Activated B cell treated with CpG ODN at 0.5 μM for 24 hours (primary cell): Measurements from ENCODE around the gene CABLES1. TPM values are rescaled to one million over a fixed set of nuclear protein-coding genes. Genes with fewer than 3 reads are reported as not detected.

Experiments
- ATAC-seq: fragments of 200-7000 bp; cut with Tn5 transposase; one replicate; pipeline ENCODE4 v1.10.0; 2021; ENCODE audit warnings: low read depth, mild to moderate bottlenecking, moderate library complexity
- CTCF ChIA-PET: fragments of 350-600 bp; sonication (Branson Sonifier 250); formaldehyde crosslinking; loops from one replicate; lab custom pipeline; 2021; ENCODE audit warnings: antibody characterized with exemption; lab: Charles Lee
- POLR2A ChIA-PET: fragments of 350-600 bp; sonication (Branson Sonifier 250); formaldehyde crosslinking; loops from one replicate; lab custom pipeline; 2021; ENCODE audit warnings: antibody characterized with exemption; lab: Charles Lee
- DNase-seq: peaks from one replicate; pipeline ENCODE4 v3.0.0; 2022
- H3K27ac Mint-ChIP-seq: one replicate; pipeline ENCODE4 v1.8.0; 2020; ENCODE audit warnings: mixed read lengths
- H3K27me3 Mint-ChIP-seq: one replicate; pipeline ENCODE4 v1.8.0; 2021; ENCODE audit warnings: mixed read lengths
- H3K36me3 Mint-ChIP-seq: one replicate; pipeline ENCODE4 v1.8.0; 2021; ENCODE audit warnings: low read depth, mixed read lengths
- H3K4me1 Mint-ChIP-seq: one replicate; pipeline ENCODE4 v1.8.0; 2021; ENCODE audit warnings: mixed read lengths
- H3K4me3 Mint-ChIP-seq: one replicate; pipeline ENCODE4 v1.8.0; 2020; ENCODE audit warnings: mild to moderate bottlenecking, mixed read lengths
- H3K9me3 Mint-ChIP-seq: one replicate; pipeline ENCODE4 v1.8.0; 2020; ENCODE audit warnings: mixed read lengths
- intact Hi-C: fragments of 100-400 bp; cut with micrococcal nuclease; formaldehyde crosslinking; loops from one replicate; pipeline ENCODE4 v1.15.1; 2024
- total RNA-seq: library from RNA; stranded (reverse); gene quantifications from 2 replicates; pipeline ENCODE4 v1.2.3, GENCODE V29; 2022
- TF ChIP-seq, protein P1 (sequence below): fragments of 200-600 bp; IDR thresholded peaks from one replicate; pipeline ENCODE4 v1.8.0; 2022; ENCODE audit warnings: antibody characterized with exemption, mild to moderate bottlenecking

Gene CABLES1
- total RNA-seq, 1 donor from 2014 or later = 32.3 TPM

DNA sequence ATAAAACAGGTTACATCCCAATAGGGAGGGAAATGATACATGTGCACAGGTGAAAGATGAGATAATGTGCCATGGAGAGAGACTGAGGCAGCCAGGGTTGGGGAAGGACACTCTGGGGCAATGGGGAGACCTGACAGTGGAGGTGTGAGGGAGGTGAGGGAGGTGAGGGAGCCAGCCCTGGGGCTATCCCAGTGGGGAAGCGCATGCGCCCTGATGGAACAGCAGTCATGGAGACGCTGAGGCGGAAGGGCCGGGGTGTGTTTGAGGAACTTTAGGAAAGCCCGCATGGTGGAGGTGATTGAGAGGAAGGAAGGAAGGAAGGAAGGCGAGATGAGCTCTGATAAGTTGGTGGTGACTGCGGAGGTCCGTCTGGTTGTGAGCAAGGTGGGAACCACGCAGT lies 66.5 kb downstream of the CABLES1 start:
- Mint-ChIP-seq H3K9me3 (peaks cover 7% of the 10 kb centered on the region), H3K36me3 (peaks cover 11% of the 10 kb centered on the region), H3K4me1 (peaks cover 19% of the 10 kb centered on the region), H3K27ac (no peak overlapping the region), H3K27me3 (peaks cover 15% of the 10 kb centered on the region), H3K4me3 (no peak overlapping the region)
- POLR2A ChIA-PET = no interaction called here
- intact Hi-C loops = loop anchor here (2.0 kb wide), 1 partner anchor 13 kb away; no protein-coding TSS in a partner anchor
- CTCF ChIA-PET = no interaction called here
- ATAC-seq (no peak), DNase-seq (no peak)
- TF ChIP-seq, protein P1, sequence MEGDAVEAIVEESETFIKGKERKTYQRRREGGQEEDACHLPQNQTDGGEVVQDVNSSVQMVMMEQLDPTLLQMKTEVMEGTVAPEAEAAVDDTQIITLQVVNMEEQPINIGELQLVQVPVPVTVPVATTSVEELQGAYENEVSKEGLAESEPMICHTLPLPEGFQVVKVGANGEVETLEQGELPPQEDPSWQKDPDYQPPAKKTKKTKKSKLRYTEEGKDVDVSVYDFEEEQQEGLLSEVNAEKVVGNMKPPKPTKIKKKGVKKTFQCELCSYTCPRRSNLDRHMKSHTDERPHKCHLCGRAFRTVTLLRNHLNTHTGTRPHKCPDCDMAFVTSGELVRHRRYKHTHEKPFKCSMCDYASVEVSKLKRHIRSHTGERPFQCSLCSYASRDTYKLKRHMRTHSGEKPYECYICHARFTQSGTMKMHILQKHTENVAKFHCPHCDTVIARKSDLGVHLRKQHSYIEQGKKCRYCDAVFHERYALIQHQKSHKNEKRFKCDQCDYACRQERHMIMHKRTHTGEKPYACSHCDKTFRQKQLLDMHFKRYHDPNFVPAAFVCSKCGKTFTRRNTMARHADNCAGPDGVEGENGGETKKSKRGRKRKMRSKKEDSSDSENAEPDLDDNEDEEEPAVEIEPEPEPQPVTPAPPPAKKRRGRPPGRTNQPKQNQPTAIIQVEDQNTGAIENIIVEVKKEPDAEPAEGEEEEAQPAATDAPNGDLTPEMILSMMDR = no peak

DNA sequence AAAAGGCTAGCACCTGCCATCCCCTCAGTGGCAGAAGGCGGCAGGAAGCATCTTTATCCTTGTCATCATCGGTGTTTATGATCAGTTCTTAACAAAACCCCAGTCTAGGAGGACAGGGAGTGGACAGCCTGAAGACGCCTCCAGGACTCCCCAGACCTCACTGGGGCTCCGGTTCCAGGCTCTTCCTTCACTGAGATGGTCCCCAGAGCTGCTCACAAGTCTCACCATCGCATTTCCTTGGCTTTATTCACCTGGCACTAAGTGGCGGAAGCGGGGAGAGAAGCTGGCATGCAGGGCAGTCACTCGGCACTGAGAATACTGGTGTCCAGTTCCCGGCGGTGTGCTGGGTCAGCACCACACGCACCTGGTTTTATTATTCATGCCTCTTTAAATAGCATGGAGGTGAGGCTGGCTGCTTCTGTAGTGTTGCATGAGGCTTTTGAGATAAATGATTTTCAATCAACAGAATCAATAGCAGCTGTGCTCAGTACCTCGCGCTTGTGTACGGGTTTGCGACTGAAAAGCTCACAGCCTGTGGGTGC lies 68.7 kb downstream of the CABLES1 start:
- no peak for ATAC-seq
- intact Hi-C loops = loop anchor here (2.0 kb wide), 2 partner anchors 15 to 27 kb away; no protein-coding TSS in a partner anchor
- Mint-ChIP-seq H3K4me1 (peaks cover 19% of the 10 kb centered on the region), H3K4me3 (no peak overlapping the region), H3K27me3 (peaks cover 12% of the 10 kb centered on the region), H3K9me3 (peaks cover 9% of the 10 kb centered on the region), H3K36me3 (peaks cover 7% of the 10 kb centered on the region), H3K27ac (no peak overlapping the region)
- ChIA-PET POLR2A (interaction anchor here (0.6 to 1.7 kb wide), 4 partner anchors 20 to 127 kb away, joined by 3 to 10 read pairs (median 3); no protein-coding TSS in a partner anchor), CTCF (no interaction called here)
- DNase-seq = no peak
- TF ChIP-seq, protein P1 = no peak

DNA sequence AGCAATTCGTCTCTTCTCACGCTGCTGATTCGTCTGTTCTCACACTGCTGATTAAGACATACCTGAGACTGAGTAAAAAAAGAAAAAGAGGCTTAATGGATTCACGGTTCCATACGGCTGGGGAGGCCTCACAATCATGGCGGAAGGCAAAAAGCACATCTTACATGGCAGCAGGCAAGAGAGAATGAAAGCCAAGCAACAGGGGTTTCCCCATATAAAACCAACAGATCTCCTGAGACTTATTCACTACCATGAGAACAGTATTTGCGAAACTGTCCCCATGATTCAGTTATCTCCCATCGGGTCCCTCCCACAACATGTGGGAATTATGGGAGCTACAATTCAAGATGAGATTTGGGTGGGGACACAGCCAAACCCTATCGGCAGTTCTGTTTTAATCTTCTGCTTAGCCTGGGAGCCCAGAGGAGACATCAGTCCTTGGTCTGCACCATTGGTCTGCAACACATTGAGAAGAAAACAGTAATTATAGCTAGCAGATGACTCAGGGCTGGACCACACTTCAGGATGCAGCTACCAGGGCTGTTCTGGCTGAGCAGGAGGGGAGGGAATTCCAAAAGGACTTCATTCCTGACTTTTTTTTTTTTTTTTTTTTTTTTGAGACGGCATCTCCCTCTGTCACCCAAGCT lies 69.4 kb downstream of the CABLES1 start:
- no peak overlapping the region for H3K4me3 Mint-ChIP-seq
- intact Hi-C loops = loop anchor here (2.0 kb wide), 1 partner anchor 26 kb away; no protein-coding TSS in a partner anchor
- H3K9me3 Mint-ChIP-seq = peaks cover 10% of the 10 kb centered on the region
- DNase-seq = no peak
- TF ChIP-seq, protein P1 = no peak
- POLR2A ChIA-PET = interaction anchor here (0.9 to 1.7 kb wide), 2 partner anchors 23 to 70 kb away, joined by 3 to 10 read pairs; no protein-coding TSS in a partner anchor
- peaks cover 19% of the 10 kb centered on the region for H3K4me1 Mint-ChIP-seq
- CTCF ChIA-PET = no interaction called here
- H3K27me3 Mint-ChIP-seq = peaks cover 12% of the 10 kb centered on the region
- peak overlapping the region; percentile 46 for H3K27ac Mint-ChIP-seq
- ATAC-seq = peak; percentile 59
- peaks cover 7% of the 10 kb centered on the region for H3K36me3 Mint-ChIP-seq

DNA sequence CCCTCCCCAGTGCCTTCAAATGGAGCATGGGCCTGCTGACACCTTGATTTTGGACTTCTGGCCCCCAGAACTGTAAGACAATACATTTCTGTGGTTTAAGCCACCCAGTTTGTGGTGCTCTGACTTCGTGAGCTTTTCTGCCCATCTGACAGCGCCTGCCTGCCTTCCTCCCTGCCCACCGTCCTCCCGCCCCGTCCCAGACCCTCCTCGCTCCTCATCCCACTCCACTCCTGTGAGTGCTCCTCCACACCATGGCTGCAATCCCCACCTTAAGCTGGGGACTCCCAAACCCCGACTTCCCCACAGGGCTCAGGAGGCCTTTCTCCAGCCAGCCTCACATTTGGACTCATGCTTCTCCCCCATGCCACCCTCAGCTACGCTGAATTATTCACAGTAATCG lies 70.7 kb downstream of the CABLES1 start:
- no peak for DNase-seq
- H3K27ac Mint-ChIP-seq = no peak overlapping the region
- H3K27me3 Mint-ChIP-seq = peaks cover 14% of the 10 kb centered on the region
- intact Hi-C loops = loop anchor here (2.0 kb wide), 1 partner anchor 25 kb away; no protein-coding TSS in a partner anchor
- POLR2A ChIA-PET = interaction anchor here (1.2 kb wide), 1 partner anchor 55 kb away, joined by 4 read pairs; no protein-coding TSS in a partner anchor
- ATAC-seq = no peak
- peaks cover 7% of the 10 kb centered on the region for H3K36me3 Mint-ChIP-seq
- peaks cover 10% of the 10 kb centered on the region for H3K9me3 Mint-ChIP-seq
- CTCF ChIA-PET = interaction anchor here (1.0 kb wide), 1 partner anchor 10 kb away, joined by 3 read pairs; no protein-coding TSS in a partner anchor
- peaks cover 19% of the 10 kb centered on the region for H3K4me1 Mint-ChIP-seq
- TF ChIP-seq, protein P1 = no peak
- no peak overlapping the region for H3K4me3 Mint-ChIP-seq
